GM12892 (cell line): ENCODE data around the gene TSR3.

Experiments
- POLR2A ChIP-seq: IDR thresholded peaks from 2 replicates; pipeline ENCODE4 v1.6.1; 2011; ENCODE audit warnings: low read depth, low read length, control low read depth
- POLR2AphosphoS5 ChIP-seq: IDR thresholded peaks from 2 replicates; pipeline ENCODE4 v1.6.1; 2011; ENCODE audit warnings: low read depth, low read length, control low read depth

- no peak for TF ChIP-seq POLR2A
- no peak for TF ChIP-seq POLR2AphosphoS5
Measured at GRCh38 chr16:1300664-1301476, 50.8 kb downstream of the TSR3 start.
